ENCODE data around the gene ZC3H12C.

- TF ChIP-seq CTCF (conservative IDR thresholded peaks at IDR 0.05; ENCODE audit: low read length) (no peak), EZH2phosphoT487 (IDR thresholded peaks at IDR 0.05; ENCODE audit: borderline replicate concordance, low read depth, low read length) (no peak)
Observed at GRCh38 chr11:110095554-110095953, 2.4 kb downstream of the ZC3H12C start.
